Lower lobe of right lung (tissue), 2 donors: ENCODE data around the gene NEDD4L. TPM values are rescaled to one million over a fixed set of nuclear protein-coding genes. Genes with fewer than 3 reads are reported as not detected.
"Not testable (repeated sequence)": the region's sequence is repeated elsewhere in the genome, so short reads cannot be mapped to it uniquely, and the experiment has no call there.

ENCODE experiments used
- ATAC-seq, 2 donors: fragments of 200-7000 bp; cut with Tn5 transposase; one replicate each; pipeline ENCODE4 v1.9.1; 2020 to 2022; ENCODE audit warnings: mild to moderate bottlenecking in 2 of 2, moderate library complexity in 2 of 2
- DNase-seq: peaks from one replicate; pipeline ENCODE4 v3.0.0-alpha.2; 2020
- H3K27ac ChIP-seq: fragments of 200-600 bp; one replicate; pipeline ENCODE4 v1.8.0; 2022
- H3K27me3 ChIP-seq: fragments of 200-600 bp; one replicate; pipeline ENCODE4 v1.8.0; 2022; ENCODE audit warnings: low read depth
- H3K36me3 ChIP-seq: fragments of 200-600 bp; one replicate; pipeline ENCODE4 v1.8.0; 2022; ENCODE audit warnings: mild to moderate bottlenecking
- H3K4me1 ChIP-seq: fragments of 200-600 bp; one replicate; pipeline ENCODE4 v1.8.0; 2022
- H3K4me3 ChIP-seq: fragments of 200-600 bp; one replicate; pipeline ENCODE4 v1.8.0; 2022; ENCODE audit warnings: mild to moderate bottlenecking
- H3K9me3 ChIP-seq: fragments of 200-600 bp; one replicate; pipeline ENCODE4 v1.8.0; 2022
- CTCF ChIP-seq: fragments of 200-600 bp; IDR thresholded peaks from one replicate; pipeline ENCODE4 v1.8.0; 2022; ENCODE audit warnings: antibody characterized with exemption, mild to moderate bottlenecking
- intact Hi-C: fragments of 100-400 bp; cut with DNase I; formaldehyde crosslinking; loops from one replicate; pipeline ENCODE4 v1.11.0; 2022
- total RNA-seq: library from RNA; stranded (reverse); fragmentation: NEBNext Ultra II Directional; extraction: Animal tissue kit (Norgen Biotek cat#: 25700); gene quantifications from one replicate; pipeline ENCODE4 v1.2.1, GENCODE V29; 2021
- donor health status: DM: no; HTN: yes; CAD: no; lungs with severe emphysema.

Gene NEDD4L
- total RNA-seq, 1 donor from 2014 or later: 203 TPM

- no peak for DNase-seq
- Histone ChIP-seq H3K27me3 (no peaks in the 10 kb centered on the region), H3K4me1 (peaks cover 42% of the 10 kb centered on the region), H3K9me3 (no peaks in the 10 kb centered on the region), H3K4me3 (no peak overlapping the region), H3K27ac (no peak overlapping the region), H3K36me3 (no peaks in the 10 kb centered on the region)
- intact Hi-C loops: loop anchor here (10.0 kb wide), 1 partner anchor 76 kb away; no protein-coding TSS in a partner anchor
- TF ChIP-seq CTCF: no peak
- ATAC-seq: no peak
These were observed 5.1 kb downstream of the NEDD4L start for GRCh38 chr18:58049000-58049688.

- DNase-seq, H3K36me3 ChIP-seq, H3K27ac ChIP-seq, H3K4me3 ChIP-seq, H3K9me3 ChIP-seq, H3K27me3 ChIP-seq, intact Hi-C loops, ATAC-seq: not testable (repeated sequence)
- peaks cover 47% of the 10 kb centered on the region for H3K4me1 ChIP-seq
These were observed 6.9 kb downstream of the NEDD4L start for GRCh38 chr18:58050963-58051362.

GRCh38 chr18:58051765-58052460, 7.9 kb downstream of the NEDD4L start:
- Histone ChIP-seq H3K4me1 (peaks cover 37% of the 10 kb centered on the region), H3K27me3 (no peaks in the 10 kb centered on the region), H3K9me3 (no peaks in the 10 kb centered on the region), H3K4me3 (no peak overlapping the region), H3K36me3 (no peaks in the 10 kb centered on the region), H3K27ac (no peak overlapping the region)
- intact Hi-C loops: no loop called here
- peak in 1 of 2 donors; percentile 18 for ATAC-seq
- DNase-seq: no peak
- TF ChIP-seq CTCF: peak; percentile 23

- no peak for ATAC-seq
- peaks cover 28% of the 10 kb centered on the region for H3K4me1 ChIP-seq
- no peak for DNase-seq
- no peaks in the 10 kb centered on the region for H3K27me3 ChIP-seq
- TF ChIP-seq CTCF: no peak
- intact Hi-C loops: no loop called here
- H3K9me3 ChIP-seq: no peaks in the 10 kb centered on the region
- H3K27ac ChIP-seq: no peak overlapping the region
- no peak overlapping the region for H3K4me3 ChIP-seq
- H3K36me3 ChIP-seq: no peaks in the 10 kb centered on the region
These were observed 8.9 kb downstream of the NEDD4L start for GRCh38 chr18:58052960-58053359.

GRCh38 chr18:58054041-58054781, 10.2 kb downstream of the NEDD4L start:
- peak; percentile 62 to 67 for ATAC-seq
- DNase-seq: peak; percentile 53
- no peaks in the 10 kb centered on the region for H3K9me3 ChIP-seq
- H3K36me3 ChIP-seq: no peaks in the 10 kb centered on the region
- peak overlapping the region; percentile 36 for H3K27ac ChIP-seq
- H3K4me1 ChIP-seq: peaks cover 25% of the 10 kb centered on the region
- no peak overlapping the region for H3K4me3 ChIP-seq
- intact Hi-C loops: no loop called here
- H3K27me3 ChIP-seq: no peaks in the 10 kb centered on the region
- TF ChIP-seq CTCF: no peak
